Hepatocyte (in vitro differentiated cells): ENCODE data around the gene LDLRAP1.

Experiments used
- EZH2 ChIP-seq: fragments of 200-600 bp; sonication (generic); IDR thresholded peaks from 2 replicates; pipeline ENCODE4 v1.6.1; 2016; ENCODE audit warnings: antibody characterized with exemption, mild to moderate bottlenecking, borderline replicate concordance
- TF ChIP-seq, protein P1 (sequence below): fragments of 200-600 bp; sonication (generic); IDR thresholded peaks from 2 replicates; pipeline ENCODE4 v1.5.1; 2016; ENCODE audit warnings: antibody characterized with exemption, mild to moderate bottlenecking; ENCODE audit not compliant: poor library complexity

DNA sequence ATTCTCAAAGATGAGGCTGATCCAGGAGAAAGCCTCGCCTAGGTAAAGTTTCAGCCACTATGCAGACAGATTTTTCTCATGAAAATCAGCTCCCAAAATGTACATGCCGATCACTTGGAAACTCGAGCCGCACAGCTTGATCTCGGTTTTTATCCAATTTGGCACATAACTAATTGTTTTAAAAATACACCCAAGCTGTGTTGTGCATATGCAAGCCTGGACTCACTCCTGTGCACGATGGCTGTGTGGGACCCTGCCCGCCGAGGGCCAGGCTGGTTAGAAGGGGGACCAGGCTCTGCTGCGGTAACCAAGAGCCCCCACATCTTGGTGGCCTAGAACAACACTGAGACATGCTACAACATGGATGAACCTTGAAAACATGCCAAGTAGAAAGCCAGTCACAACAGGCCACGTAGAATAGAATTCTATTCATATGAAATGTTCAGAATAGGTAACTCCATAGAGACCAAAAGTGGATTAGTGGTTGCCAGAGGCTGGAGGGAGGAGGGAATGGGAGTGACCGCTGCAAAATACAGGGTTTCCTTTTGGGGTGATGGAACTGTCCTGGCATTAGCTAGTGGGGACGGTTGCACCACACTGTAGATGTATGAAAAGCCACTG, 16.1 kb upstream of the LDLRAP1 start:
- TF ChIP-seq, protein P1, sequence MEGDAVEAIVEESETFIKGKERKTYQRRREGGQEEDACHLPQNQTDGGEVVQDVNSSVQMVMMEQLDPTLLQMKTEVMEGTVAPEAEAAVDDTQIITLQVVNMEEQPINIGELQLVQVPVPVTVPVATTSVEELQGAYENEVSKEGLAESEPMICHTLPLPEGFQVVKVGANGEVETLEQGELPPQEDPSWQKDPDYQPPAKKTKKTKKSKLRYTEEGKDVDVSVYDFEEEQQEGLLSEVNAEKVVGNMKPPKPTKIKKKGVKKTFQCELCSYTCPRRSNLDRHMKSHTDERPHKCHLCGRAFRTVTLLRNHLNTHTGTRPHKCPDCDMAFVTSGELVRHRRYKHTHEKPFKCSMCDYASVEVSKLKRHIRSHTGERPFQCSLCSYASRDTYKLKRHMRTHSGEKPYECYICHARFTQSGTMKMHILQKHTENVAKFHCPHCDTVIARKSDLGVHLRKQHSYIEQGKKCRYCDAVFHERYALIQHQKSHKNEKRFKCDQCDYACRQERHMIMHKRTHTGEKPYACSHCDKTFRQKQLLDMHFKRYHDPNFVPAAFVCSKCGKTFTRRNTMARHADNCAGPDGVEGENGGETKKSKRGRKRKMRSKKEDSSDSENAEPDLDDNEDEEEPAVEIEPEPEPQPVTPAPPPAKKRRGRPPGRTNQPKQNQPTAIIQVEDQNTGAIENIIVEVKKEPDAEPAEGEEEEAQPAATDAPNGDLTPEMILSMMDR: no peak
- TF ChIP-seq EZH2: no peak
